RWPE2 (cell line): ENCODE measurements around the gene ATP8B3.
"Not testable (repeated sequence)": the region's sequence is repeated elsewhere in the genome, so short reads cannot be mapped to it uniquely, and the experiment has no call there.

Experiments used
- ATAC-seq: fragments of 200-7000 bp; cut with Tn5 transposase; 3 replicates; pipeline ENCODE4 v1.9.1; 2021; ENCODE audit warnings: low read depth
- DNase-seq: peaks from one replicate; pipeline ENCODE4 v3.0.0-alpha.2; 2020; ENCODE audit warnings: low spot score
- H3K27ac ChIP-seq: fragments of 450-650 bp; 2 replicates; pipeline ENCODE4 v1.5.1; 2017; ENCODE audit warnings: mild to moderate bottlenecking; ENCODE audit not compliant: poor library complexity, severe bottlenecking
- H3K27me3 ChIP-seq: fragments of 250-450 bp; sonication (Bioruptor Pico); 2 replicates; pipeline ENCODE4 v1.5.1; 2021; ENCODE audit warnings: mild to moderate bottlenecking, moderate library complexity; ENCODE audit not compliant: insufficient read depth, poor library complexity, severe bottlenecking
- H3K36me3 ChIP-seq: fragments of 250-450 bp; sonication (Bioruptor Pico); 2 replicates; pipeline ENCODE4 v1.5.1; 2020; ENCODE audit warnings: low read depth, mild to moderate bottlenecking, moderate library complexity
- H3K4me1 ChIP-seq: fragments of 250-450 bp; sonication (Bioruptor Pico); 2 replicates; pipeline ENCODE4 v1.5.1; 2021; ENCODE audit warnings: mild to moderate bottlenecking, moderate library complexity; ENCODE audit not compliant: insufficient read depth, poor library complexity, severe bottlenecking
- H3K4me3 ChIP-seq: fragments of 250-450 bp; sonication (Bioruptor Pico); 2 replicates; pipeline ENCODE4 v1.5.1; 2021; ENCODE audit warnings: mild to moderate bottlenecking, moderate library complexity; ENCODE audit not compliant: severe bottlenecking
- H3K9me3 ChIP-seq: fragments of 250-450 bp; sonication (Bioruptor Pico); 2 replicates; pipeline ENCODE4 v1.5.1; 2021; ENCODE audit warnings: mild to moderate bottlenecking, moderate library complexity; ENCODE audit not compliant: severe bottlenecking
- TF ChIP-seq, protein P1 (sequence below): fragments of 450-650 bp; IDR thresholded peaks from one replicate; pipeline ENCODE4 v1.5.1; 2017; ENCODE audit warnings: mild to moderate bottlenecking, moderate library complexity; ENCODE audit not compliant: poor library complexity, severe bottlenecking

Gene ATP8B3

DNA sequence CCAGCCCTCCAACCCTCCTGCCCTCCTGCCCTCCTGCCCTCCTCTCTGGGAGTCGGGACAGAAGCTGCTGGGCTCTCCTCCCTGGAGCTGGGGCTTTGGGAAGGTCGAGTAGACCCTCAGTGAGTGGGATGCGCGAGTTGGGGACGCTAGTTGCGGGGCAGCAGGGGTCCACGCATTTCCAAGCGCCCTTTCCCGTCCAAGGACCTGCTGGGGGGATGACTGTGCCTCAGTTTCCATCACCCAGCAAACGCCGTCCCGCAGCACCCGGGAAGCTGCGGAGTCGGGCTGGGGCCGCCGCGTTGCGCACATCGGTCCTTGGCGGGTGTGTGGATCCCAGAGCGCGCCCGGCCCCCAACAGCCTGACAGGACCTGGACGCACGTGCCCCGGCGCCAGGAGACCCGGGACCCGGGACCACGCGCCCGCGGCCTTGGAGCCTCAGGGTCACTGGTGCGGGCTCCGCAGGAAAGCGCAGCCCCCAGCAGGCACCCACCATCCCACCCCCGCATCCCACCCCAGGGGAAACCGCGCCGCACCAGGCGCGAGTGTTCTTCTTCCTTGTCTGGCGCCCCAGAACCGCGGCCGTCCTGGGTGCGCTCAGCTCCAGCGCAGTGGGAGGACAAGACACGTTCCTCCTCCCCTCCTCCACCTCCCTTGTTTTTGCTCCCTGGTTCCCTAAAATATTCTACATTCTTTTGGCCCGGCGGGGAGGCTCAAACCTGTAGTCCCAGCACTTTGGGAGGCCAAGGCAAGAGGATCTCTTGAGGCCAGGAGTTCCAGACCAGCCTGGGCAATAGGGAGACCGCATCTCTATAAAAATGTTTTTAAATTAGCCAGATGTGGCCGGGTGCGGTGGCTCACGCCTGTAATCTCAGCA, 49.6 kb downstream of the ATP8B3 start:
- H3K9me3 ChIP-seq = no peaks in the 10 kb centered on the region
- no peak overlapping the region for H3K27ac ChIP-seq
- TF ChIP-seq, protein P1, sequence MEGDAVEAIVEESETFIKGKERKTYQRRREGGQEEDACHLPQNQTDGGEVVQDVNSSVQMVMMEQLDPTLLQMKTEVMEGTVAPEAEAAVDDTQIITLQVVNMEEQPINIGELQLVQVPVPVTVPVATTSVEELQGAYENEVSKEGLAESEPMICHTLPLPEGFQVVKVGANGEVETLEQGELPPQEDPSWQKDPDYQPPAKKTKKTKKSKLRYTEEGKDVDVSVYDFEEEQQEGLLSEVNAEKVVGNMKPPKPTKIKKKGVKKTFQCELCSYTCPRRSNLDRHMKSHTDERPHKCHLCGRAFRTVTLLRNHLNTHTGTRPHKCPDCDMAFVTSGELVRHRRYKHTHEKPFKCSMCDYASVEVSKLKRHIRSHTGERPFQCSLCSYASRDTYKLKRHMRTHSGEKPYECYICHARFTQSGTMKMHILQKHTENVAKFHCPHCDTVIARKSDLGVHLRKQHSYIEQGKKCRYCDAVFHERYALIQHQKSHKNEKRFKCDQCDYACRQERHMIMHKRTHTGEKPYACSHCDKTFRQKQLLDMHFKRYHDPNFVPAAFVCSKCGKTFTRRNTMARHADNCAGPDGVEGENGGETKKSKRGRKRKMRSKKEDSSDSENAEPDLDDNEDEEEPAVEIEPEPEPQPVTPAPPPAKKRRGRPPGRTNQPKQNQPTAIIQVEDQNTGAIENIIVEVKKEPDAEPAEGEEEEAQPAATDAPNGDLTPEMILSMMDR = no peak
- H3K4me3 ChIP-seq = no peak overlapping the region
- no peaks in the 10 kb centered on the region for H3K36me3 ChIP-seq
- H3K4me1 ChIP-seq = no peaks in the 10 kb centered on the region
- H3K27me3 ChIP-seq = peaks cover 98% of the 10 kb centered on the region
- DNase-seq (no peak), ATAC-seq (no peak)

DNA sequence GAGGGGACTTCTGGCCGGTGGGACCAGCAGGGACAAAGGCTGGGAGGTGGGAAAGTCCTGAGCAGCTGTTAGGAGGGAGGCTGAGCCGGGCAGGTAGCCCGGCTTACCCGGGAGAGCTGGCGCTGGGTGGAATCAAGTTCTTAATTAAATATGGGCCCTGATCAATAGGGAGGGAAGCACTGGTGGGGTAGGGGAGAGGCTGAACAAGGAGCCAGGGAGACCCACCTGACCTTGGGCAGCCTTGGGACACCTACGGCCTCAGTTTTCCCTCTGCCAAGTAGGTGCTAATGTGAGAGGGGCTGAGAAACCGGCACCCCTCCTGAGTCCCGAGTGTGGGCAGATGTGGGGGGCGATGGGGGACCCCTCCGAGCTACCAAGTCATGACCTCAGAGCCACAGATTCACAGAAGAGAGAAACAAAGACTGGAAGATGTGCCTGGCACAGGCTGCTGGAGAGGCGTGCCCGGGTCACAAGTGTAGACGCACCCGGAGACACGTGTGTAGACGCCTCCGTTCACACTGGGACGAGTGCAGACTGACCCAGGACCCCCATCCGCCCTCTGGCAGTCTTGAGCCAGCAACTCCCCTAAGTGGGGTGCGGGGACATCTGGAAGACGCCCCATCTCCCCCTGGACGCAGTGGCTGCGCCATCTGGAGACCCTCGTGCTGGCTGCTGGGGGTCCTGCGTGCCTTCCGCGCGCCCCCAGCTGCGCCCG, 50.4 kb downstream of the ATP8B3 start:
- no peaks in the 10 kb centered on the region for H3K36me3 ChIP-seq
- no peak overlapping the region for H3K4me3 ChIP-seq
- DNase-seq (no peak), ATAC-seq (no peak)
- H3K27me3 ChIP-seq = peaks cover 98% of the 10 kb centered on the region
- H3K9me3 ChIP-seq = no peaks in the 10 kb centered on the region
- no peak overlapping the region for H3K27ac ChIP-seq
- TF ChIP-seq, protein P1 = no peak
- H3K4me1 ChIP-seq = no peaks in the 10 kb centered on the region

DNA sequence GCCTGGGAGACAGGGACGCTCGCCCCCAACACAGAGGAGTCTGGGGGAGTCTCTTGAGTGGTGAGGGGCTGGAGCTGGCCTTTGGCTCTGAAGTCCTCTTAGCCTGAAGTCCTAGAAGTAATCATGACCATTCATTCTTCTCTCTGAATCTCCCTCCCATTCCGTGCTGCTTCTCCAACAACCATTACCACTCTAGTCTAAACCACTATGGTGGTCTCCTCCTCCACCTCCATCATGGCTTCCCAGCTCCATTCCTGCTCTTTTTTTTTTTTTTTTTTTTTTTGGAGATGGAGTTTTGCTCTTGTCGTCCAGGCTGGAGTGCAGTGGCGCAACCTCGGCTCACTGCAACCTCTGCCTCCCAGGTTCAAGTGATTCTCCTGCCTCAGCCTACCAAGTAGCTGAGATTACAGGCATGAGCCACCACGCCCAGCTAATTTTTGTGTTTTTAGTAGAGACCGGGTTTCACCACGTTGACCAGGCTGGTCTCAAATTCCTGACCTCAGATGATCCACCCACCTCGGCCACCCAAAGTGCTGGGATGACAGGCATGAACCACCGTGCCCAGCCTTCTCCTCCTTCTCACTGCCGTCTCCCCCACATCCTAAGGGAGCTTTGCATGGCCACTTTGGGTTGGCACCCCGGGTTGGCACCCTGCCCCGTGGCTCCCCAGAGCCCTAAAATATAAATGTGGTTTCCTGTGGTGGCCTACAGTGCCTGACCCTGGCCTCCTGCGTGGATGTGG, 51.1 kb downstream of the ATP8B3 start:
- not testable (repeated sequence) for DNase-seq, H3K4me3 ChIP-seq, H3K9me3 ChIP-seq, H3K4me1 ChIP-seq, H3K27ac ChIP-seq, H3K36me3 ChIP-seq, ATAC-seq
- H3K27me3 ChIP-seq = peaks cover 98% of the 10 kb centered on the region

GRCh38 chr19:1760020-1760419, 52.1 kb downstream of the ATP8B3 start:
- Histone ChIP-seq H3K4me3 (no peak overlapping the region), H3K27ac (no peak overlapping the region), H3K27me3 (peaks cover 98% of the 10 kb centered on the region), H3K4me1 (no peaks in the 10 kb centered on the region), H3K36me3 (no peaks in the 10 kb centered on the region), H3K9me3 (no peaks in the 10 kb centered on the region)
- TF ChIP-seq, protein P1 = no peak
- no peak for ATAC-seq
- no peak for DNase-seq
